Left ventricle myocardium superior (tissue), 1 donor: Measurements from ENCODE around the gene RAD23A. TPM values are rescaled to one million over a fixed set of nuclear protein-coding genes. Genes with fewer than 3 reads are reported as not detected.
"Not testable (repeated sequence)": the region's sequence is repeated elsewhere in the genome, so short reads cannot be mapped to it uniquely, and the experiment has no call there.

Source experiments
- ATAC-seq: fragments of 200-7000 bp; cut with Tn5 transposase; one replicate; pipeline ENCODE4 v1.9.1; 2020; ENCODE audit warnings: mild to moderate bottlenecking, moderate library complexity
- DNase-seq: peaks from one replicate; pipeline ENCODE4 v3.0.0-alpha.2; 2020
- intact Hi-C: fragments of 100-400 bp; cut with micrococcal nuclease; formaldehyde crosslinking; loops from one replicate; pipeline ENCODE4 v1.11.0; 2022
- long read RNA-seq: library from polyadenylated mRNA; unstranded; transcript quantifications from one replicate; pipeline ENCODE4 v2.0.0, GENCODE V29; 2021
- total RNA-seq: library from RNA; stranded (reverse); fragmentation: NEBNext Ultra II Directional; extraction: Animal tissue kit (Norgen Biotek cat#: 25700); gene quantifications from one replicate; pipeline ENCODE4 v1.2.1, GENCODE V29; 2021
- donor health status: DM: no; HTN: yes; CAD: no; lungs with severe emphysema.

RAD23A gene
- total RNA-seq: 188 TPM
- long read RNA-seq, transcript RAD23A-203 (9 exons, 1,746 nt): minor isoform, 102 of 398 reads
- long read RNA-seq, transcript RAD23A-201 (9 exons, 1,736 nt): major isoform, 162 of 398 reads
- long read RNA-seq, transcript RAD23A-207 (2 exons, 545 nt): minor isoform, 20 of 398 reads
- long read RNA-seq, partial matches to known transcripts: 91 of 398 reads
- long read RNA-seq, other reads (novel, unspliced or antisense): 23 of 398 reads

DNA sequence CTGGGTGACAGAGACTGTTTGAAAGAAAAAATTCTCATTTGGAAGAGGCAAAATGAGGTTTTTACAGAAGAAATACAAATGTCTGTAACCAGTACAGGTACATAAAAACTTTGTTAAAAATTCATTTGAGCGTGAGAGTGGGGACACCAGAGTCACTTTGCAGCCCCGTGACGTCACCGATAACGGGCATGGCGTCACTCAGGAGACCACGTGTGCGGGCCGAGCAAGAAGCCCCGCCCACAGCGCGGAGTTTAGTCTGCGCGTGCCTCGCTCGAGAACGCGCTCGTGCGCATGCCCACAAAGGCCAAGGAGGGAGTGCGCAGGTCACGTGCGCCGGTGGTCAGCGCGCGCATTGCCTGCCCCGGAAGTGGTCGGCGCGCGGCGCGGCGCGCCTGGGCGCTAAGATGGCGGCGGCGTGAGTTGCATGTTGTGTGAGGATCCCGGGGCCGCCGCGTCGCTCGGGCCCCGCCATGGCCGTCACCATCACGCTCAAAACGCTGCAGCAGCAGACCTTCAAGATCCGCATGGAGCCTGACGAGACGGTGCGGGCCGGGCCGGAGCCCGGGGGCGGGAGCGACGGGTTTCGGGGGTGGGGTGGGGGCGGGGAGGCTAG, at the start of gene RAD23A:
Gene RAD23A, plus strand, starts transcription at position 384 of the 613 bp plus-strand sequence. Its CDS starts 87 bp downstream, at position 471.
- intact Hi-C loops: no loop called here
- ATAC-seq: peak; percentile 95
- DNase-seq: peak; percentile 100

DNA sequence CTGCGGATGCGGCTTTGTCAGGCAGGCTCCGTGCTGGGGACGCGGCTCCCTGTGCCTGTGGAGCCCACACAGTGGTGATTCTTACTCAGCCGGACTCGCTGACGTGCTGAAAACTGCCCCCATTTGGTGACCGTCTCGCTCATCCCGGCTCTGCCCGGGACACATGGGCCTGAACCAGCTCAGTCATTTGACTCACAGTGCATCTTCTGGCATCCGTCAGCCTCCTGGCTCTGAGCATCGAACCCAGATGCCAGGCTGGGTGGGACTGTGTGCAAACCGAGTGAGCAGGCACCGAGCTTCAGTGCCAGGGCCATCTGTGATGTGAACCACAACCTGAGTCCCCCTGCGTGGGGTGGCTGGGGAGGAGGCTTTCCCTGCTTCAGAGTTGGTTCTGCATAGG, 49.2 kb upstream of the RAD23A start:
- DNase-seq (no peak), ATAC-seq (no peak)
- intact Hi-C loops: no loop called here

- intact Hi-C loops: no loop called here
- DNase-seq: no peak
- no peak for ATAC-seq
Observed at GRCh38 chr19:12899891-12900518, 45.7 kb upstream of the RAD23A start.

DNA sequence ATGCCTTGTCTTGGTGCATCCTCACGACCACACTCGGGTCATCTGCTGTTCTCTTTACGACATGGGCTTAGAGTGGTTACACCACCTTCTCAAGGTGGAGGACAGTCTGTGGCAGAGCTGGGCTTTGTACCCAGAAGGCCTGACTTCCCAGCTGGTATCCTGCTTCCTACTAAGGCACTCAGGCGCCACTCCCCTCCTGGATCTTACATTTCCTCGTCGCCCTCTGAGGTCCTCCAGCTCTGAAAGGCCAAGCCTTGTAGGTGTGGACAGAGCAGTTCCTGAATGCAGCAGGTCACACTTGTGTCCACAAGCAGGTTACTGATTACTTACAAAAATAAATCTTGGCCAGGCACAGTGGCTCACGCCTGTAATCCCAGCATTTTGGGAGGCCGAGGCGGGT, 38.5 kb upstream of the RAD23A start:
- DNase-seq (no peak), ATAC-seq (no peak)
- intact Hi-C loops: no loop called here

DNA sequence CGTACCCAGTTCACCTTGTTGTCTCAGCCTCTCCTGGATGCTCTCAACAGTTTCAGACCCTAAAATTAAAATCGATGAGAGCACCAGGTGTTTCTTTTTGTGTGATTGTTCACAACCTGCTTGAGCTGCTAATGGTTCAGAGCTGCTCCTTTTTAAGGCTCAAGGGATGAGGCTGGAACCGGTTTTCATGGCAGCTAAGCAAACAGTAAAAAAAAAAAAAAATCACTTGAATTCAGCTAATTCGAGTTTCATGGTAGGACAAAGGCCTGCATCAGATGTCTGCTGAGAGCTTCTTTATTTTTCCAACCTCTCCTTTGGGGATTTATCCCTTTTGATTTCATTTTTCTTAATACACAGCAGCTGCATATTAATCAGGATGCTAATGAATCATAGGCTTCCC, 33.1 kb upstream of the RAD23A start:
- intact Hi-C loops: no loop called here
- ATAC-seq: no peak
- DNase-seq: no peak

DNA sequence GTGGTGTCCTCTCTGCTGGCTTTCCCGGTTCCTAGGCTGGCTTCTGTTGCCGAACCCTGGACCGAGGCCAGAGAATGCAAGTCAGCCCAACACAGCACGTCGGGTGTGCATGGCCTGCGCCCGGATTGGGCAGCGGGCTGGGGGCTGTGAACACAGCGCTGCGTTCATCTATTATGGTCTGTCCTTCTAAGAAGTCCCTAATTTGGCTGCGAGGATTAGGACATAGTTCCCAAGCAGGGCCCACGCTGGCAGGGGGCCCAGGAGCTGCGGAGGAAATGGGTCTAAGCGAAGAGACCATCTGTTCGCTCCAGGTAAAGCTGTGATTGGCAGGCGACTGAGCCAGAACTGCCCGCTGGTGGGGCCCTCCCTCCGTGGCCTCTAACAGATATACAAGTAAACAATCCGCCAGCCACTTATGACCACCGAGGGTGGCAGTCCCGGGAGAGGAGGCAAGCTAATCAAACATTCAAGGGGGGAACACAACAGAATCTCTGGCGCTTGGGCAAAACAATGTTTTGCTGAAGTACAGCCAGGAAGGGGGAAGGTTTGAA, 32.6 kb upstream of the RAD23A start:
- DNase-seq (peak; percentile 86), ATAC-seq (peak; percentile 86)
- intact Hi-C loops: no loop called here

- intact Hi-C loops: no loop called here
- ATAC-seq: peak; percentile 17
- no peak for DNase-seq
Observed at GRCh38 chr19:12913851-12914690, 31.6 kb upstream of the RAD23A start.

DNA sequence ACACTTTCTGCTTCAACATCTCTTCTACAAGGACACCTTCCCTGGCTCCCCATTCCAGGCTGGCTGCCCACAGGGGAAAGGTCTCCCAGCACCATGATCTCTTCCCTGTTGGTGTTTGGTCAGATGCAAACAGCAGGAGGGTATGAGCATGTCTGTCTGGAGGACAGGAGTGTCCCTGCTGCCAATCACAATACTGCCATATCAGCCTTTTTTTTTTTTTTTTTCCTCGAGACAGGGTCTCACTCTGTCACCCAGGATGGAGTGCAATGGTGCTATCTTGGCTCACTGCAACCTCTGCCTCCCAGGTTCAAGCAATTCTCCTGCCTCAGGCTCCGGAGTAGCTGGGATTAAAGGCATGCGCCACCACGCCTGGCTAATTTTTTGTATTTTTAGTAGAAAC, 29.8 kb upstream of the RAD23A start:
- intact Hi-C loops: not testable (repeated sequence)

GRCh38 chr19:12918253-12918652, 27.4 kb upstream of the RAD23A start:
- intact Hi-C loops: no loop called here
- DNase-seq (no peak), ATAC-seq (no peak)

More for the DNA sequence above, 29.8 kb upstream of the RAD23A start:
- ATAC-seq, DNase-seq: not testable (repeated sequence)

GRCh38 chr19:12921047-12921446, 24.6 kb upstream of the RAD23A start:
- intact Hi-C loops: no loop called here
- no peak for ATAC-seq
- no peak for DNase-seq

- ATAC-seq: no peak
- intact Hi-C loops: no loop called here
Observed at GRCh38 chr19:12922959-12923358, 22.7 kb upstream of the RAD23A start.

GRCh38 chr19:12924621-12925310, 20.9 kb upstream of the RAD23A start:
- intact Hi-C loops: no loop called here
- no peak for ATAC-seq
- no peak for DNase-seq

More at GRCh38 chr19:12922959-12923358, 22.7 kb upstream of the RAD23A start:
- DNase-seq: no peak

GRCh38 chr19:12930002-12930645, 15.5 kb upstream of the RAD23A start:
- DNase-seq (no peak), ATAC-seq (no peak)
- intact Hi-C loops: no loop called here

- intact Hi-C loops: no loop called here
- no peak for ATAC-seq
- no peak for DNase-seq
Observed at GRCh38 chr19:12932392-12933286, 13.0 kb upstream of the RAD23A start.

GRCh38 chr19:12933287-12934072, 12.2 kb upstream of the RAD23A start, which contains the start of gene FARSA:
Gene FARSA (minus strand): TSS chr19:12933711. CDS start chr19:12933696, 15 bp downstream.
- intact Hi-C loops: no loop called here
- peak; percentile 93 for DNase-seq
- ATAC-seq: peak; percentile 80

DNA sequence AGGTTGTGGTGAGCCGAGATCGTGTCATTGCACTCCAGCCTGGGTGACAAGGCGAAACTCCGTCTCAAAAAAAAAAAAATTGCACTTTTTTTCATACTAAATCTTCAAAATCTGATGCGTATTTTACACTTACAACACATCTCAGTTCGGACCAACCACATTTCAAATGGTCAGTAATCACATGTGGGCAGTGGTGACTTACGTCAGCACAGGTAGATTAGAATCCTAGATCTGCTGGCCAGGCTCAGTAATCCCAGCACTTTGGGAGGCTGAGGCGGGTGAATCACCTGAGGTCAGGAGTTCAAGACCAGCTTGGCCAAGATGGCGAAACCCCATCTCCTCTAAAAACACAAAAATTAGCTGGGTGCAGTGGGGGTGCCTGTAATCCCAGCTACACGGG, 10.6 kb upstream of the RAD23A start:
- ATAC-seq (no peak), DNase-seq (no peak)
- intact Hi-C loops: no loop called here

DNA sequence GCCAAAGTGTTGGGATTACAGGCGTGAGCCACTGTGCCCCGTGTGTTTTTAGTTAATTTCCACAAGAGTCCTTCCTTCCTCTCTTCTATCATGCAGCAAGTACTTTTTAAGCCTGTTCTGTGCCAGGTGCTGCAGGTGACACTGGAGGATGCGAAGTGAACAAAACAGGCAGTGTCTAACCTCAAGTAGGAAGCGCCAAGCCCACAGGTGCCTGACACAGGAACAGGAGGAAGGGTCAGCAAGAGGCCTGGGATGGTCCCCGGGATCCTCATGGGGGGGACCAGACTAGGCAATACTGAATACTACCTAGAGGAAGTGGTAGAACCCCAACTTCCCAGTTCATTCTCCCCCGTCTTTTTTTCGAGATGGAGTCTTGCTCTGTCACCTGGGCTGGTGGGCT, 9.1 kb upstream of the RAD23A start:
- intact Hi-C loops: no loop called here
- no peak for DNase-seq
- no peak for ATAC-seq
